DOHH2 (cell line): ENCODE measurements around the gene FBN1.

Experiments
- EZH2phosphoT487 ChIP-seq: fragments of 200-600 bp; sonication (generic); IDR thresholded peaks from 2 replicates; pipeline ENCODE4 v1.6.1; 2017; ENCODE audit warnings: borderline replicate concordance, mild to moderate bottlenecking, antibody characterized with exemption, low read length, moderate library complexity, mixed read lengths
- TF ChIP-seq, protein P1 (sequence below): fragments of 200-600 bp; sonication (generic); IDR thresholded peaks from one replicate; pipeline ENCODE4 v1.5.1; 2014; ENCODE audit warnings: antibody characterized with exemption, mild to moderate bottlenecking, low read depth, low read length; ENCODE audit not compliant: poor library complexity, severe bottlenecking

DNA sequence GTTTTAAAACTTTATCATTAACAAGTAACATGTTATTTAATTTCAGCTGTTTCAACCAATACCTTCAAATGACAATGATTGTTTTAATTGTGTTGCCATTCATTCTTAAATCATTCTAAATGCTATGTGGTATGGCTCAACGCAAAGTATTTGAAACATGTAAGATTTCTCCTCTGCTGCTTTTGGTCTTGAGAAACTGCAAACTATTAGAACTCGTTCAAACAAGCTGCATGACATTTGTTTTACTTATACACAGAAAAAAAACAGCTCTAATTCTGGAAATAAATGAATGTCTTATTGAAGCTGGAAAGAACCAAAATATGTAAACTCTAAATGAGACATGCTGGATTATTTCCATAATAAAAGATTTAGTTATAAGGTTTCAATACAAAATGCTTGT lies 29.3 kb downstream of the FBN1 start:
- TF ChIP-seq, protein P1, sequence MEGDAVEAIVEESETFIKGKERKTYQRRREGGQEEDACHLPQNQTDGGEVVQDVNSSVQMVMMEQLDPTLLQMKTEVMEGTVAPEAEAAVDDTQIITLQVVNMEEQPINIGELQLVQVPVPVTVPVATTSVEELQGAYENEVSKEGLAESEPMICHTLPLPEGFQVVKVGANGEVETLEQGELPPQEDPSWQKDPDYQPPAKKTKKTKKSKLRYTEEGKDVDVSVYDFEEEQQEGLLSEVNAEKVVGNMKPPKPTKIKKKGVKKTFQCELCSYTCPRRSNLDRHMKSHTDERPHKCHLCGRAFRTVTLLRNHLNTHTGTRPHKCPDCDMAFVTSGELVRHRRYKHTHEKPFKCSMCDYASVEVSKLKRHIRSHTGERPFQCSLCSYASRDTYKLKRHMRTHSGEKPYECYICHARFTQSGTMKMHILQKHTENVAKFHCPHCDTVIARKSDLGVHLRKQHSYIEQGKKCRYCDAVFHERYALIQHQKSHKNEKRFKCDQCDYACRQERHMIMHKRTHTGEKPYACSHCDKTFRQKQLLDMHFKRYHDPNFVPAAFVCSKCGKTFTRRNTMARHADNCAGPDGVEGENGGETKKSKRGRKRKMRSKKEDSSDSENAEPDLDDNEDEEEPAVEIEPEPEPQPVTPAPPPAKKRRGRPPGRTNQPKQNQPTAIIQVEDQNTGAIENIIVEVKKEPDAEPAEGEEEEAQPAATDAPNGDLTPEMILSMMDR, result no peak
- TF ChIP-seq EZH2phosphoT487, result no peak
